WI38 (cell line): ENCODE data around the gene FAM184A.

ENCODE experiments used
- H3K4me3 ChIP-seq: 2 replicates; pipeline ENCODE4 v1.5.1; 2011; ENCODE audit warnings: low read depth, mild to moderate bottlenecking, control low read depth, low read length
- TF ChIP-seq, protein P1 (sequence below): IDR thresholded peaks from 2 replicates; pipeline ENCODE4 v1.5.1; 2012; ENCODE audit warnings: low read depth, mild to moderate bottlenecking, control low read depth, low read length

The FAM184A gene

DNA sequence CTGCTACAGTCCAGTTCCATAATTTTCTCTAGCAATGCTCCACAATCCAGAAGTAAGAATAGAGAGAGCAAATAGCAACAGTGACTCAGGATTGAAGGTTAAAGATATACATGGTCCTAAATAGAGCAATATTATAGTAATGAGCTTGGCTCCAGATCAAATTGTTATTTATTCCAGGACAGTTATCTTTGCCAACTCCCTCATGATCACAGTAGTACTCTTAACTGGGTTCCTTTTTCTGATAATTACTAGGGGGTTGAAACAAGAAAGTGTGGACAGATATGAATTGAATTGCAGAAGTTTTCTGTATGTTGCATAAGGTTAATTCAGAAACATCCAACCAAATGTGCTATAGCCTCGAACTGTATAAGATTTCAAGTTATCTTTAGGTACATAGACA lies 11.9 kb downstream of the FAM184A start:
- TF ChIP-seq, protein P1, sequence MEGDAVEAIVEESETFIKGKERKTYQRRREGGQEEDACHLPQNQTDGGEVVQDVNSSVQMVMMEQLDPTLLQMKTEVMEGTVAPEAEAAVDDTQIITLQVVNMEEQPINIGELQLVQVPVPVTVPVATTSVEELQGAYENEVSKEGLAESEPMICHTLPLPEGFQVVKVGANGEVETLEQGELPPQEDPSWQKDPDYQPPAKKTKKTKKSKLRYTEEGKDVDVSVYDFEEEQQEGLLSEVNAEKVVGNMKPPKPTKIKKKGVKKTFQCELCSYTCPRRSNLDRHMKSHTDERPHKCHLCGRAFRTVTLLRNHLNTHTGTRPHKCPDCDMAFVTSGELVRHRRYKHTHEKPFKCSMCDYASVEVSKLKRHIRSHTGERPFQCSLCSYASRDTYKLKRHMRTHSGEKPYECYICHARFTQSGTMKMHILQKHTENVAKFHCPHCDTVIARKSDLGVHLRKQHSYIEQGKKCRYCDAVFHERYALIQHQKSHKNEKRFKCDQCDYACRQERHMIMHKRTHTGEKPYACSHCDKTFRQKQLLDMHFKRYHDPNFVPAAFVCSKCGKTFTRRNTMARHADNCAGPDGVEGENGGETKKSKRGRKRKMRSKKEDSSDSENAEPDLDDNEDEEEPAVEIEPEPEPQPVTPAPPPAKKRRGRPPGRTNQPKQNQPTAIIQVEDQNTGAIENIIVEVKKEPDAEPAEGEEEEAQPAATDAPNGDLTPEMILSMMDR = no peak
- no peak overlapping the region for H3K4me3 ChIP-seq

DNA sequence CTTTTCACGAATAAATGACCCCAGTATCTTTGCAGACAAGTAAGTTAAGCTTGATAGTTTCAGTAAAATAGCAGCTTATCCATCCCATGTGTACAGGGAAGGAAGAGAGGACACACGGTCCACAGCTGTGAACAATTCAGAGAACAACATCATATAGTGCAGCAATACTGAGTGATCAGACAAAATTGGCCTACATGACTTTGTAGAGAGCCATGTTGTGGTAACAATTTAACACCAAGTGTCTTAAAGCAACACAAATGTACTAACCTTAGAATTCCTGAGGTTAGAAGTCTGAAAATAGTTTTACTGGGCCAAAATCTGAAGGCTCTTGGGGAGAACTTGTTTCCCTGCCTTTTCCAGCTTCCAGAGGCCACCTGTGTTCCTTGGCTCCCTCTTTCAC lies 12.5 kb downstream of the FAM184A start:
- TF ChIP-seq, protein P1 = no peak
- H3K4me3 ChIP-seq = no peak overlapping the region

DNA sequence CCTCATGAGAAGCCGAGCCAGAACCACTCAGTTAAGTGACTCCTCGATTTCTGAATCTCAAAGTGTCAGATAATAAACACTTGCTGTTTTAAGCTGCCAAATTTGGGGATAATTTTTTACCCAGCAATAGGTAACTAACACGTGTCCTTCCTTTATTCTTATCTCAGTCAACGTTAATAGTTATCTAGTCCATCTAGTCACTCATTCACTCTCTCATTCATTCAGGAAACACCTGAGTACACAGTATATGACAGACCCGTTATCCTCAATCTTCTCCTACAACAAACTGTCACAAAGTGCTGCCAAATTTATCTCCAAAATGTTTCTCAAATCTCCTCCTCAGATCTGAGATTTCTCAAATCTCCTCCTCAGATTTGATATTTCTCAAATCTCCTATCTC lies 13.1 kb downstream of the FAM184A start:
- TF ChIP-seq, protein P1 = no peak
- H3K4me3 ChIP-seq = no peak overlapping the region

DNA sequence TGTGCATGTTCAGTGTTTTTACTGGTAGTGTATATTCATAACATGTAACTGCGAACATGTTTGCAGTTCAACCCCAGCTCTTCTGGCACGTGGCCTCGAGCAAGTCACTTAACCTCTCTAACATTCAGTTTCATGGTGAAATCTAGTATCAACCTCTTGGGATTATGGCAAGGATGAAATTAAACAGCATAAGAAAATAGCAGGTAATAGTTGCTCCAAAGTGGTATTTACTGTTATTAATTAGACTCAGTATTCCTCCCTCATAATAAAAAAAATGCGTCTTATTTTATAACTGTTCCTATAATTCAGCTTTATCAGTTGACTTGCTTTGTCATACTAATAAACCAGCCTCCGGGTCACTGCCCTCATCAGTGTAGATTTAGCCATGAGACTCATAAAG lies 15.0 kb downstream of the FAM184A start:
- TF ChIP-seq, protein P1 = no peak
- H3K4me3 ChIP-seq = no peak overlapping the region

DNA sequence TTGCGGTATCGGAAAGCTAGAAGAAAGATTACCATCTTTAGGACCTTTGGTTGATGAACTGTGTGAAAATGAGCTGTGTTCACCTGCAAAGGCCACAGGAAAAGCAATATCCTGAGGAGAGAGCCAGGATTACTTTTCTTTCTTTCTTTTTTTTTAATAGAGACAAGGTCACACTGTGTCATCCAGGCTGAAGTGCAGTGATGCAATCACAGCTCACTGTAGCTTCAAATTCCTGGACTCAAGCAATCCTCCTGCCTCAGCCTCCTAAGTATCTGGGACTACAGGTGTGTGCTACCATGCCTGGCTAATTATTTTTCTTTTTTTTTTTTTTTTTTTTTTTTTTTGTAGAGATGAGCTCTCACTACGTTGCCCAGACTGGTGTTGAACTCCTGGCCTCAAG lies 17.2 kb downstream of the FAM184A start:
- TF ChIP-seq, protein P1 = no peak
- no peak overlapping the region for H3K4me3 ChIP-seq

DNA sequence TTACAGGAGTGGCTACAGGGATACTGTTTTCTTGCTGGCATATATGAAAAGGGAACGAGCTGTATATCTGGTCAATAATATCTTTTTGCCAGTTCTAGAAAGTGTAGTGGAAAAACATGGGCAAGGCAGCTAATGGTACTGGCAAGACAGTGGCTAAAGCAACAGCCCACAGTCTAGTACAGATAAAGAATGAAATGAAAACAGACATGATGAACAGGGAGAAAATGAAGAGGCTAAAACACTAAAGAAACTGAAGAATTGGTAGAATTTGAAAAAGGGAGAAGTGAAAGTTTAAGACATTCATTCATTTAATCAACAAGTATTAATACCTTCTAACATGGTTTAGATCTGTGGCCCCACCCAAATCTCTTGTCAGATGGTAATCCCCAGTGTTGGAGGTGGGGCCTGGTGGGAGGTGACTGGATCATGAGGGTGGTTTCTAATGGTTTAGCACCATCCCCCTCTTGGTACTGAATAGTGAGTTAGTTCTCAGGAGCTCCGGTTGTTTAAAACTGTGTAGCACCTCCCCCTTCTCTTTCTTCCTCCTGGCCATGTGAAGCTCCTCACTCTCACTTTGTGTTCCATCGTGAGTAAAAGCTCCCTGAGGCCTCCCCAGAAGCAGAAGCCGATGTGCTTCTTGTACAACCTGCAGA lies 18.1 kb downstream of the FAM184A start:
- TF ChIP-seq, protein P1 = no peak

DNA sequence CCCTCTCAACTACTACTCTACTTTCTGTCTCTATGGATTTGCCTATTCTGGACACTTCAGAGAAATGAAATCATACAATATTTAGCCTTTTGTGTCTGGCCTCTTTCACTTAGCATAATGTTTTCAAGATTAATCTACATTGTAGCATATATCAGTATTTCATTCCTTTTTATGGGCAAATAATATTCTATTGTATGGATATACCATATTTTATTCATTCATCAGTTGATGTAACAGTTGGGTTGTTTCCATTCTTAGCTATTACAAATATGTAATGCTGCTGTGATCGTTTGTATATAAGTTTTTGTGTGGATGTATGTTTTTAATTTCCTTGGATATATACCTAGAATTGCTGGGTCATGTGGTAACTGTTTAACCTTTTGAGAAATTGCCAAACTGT lies 23.4 kb downstream of the FAM184A start:
- H3K4me3 ChIP-seq = no peak overlapping the region
- TF ChIP-seq, protein P1 = no peak

More for the DNA sequence above, 18.1 kb downstream of the FAM184A start:
- no peak overlapping the region for H3K4me3 ChIP-seq
